HG03432 (cell line): ENCODE measurements around the gene SPATA18.
"Not testable (repeated sequence)": the region's sequence is repeated elsewhere in the genome, so short reads cannot be mapped to it uniquely, and the experiment has no call there.

Experiments used
- ATAC-seq: cut with Tn5 transposase; IDR thresholded peaks from one replicate; pipeline ENCODE4 v1.9.1; 2021; ENCODE audit warnings: mild to moderate bottlenecking, moderate library complexity; ENCODE audit not compliant: unreplicated experiment

Gene SPATA18

GRCh38 chr4:52051615-52052474 is 741 bp downstream of the SPATA18 start:
- peak; percentile 72 for ATAC-seq

- ATAC-seq, result peak; percentile 49
Measured at GRCh38 chr4:52052475-52052780, 1.3 kb downstream of the SPATA18 start.

DNA sequence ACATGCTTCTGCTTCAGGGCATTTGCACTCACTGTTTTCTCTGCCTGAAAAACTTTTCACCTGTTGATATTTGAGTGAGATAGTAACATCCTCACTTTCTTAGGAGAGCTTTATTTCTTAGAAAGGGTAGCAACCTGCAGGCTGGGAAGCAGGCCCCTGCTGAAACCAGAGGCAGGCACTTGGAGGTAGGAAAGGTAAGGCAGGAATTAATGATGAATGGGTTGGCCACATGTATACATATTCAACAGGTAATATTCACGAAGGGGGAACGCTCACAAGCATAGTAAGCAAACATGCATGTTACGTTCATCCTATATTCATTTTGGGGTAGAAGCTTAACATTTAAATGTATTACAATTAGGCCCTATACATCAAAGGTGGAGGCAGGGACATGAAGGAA is 3.1 kb downstream of the SPATA18 start:
- ATAC-seq, result no peak

GRCh38 chr4:52057196-52057595 is 6.1 kb downstream of the SPATA18 start:
- no peak for ATAC-seq

GRCh38 chr4:52058275-52058674 is 7.2 kb downstream of the SPATA18 start:
- ATAC-seq, result no peak

DNA sequence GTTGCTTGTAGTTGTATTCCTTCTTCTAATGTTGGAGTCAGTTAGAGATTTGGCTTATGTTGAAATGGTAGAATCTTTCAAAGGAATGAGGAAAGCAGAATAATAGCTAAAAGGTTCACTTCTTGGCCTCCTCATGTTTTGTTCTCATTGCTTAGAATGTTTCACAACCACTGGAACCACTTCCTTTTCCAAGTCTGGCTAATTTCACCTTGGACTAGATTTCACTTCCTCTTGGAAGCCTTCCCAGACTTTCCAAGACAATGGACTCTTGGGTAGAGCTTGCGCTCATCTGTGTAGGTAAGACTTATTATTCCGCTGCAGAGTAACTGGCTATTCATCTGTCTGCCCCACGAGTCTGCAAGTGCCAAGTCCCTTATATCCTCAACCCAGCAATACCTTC is 8.3 kb downstream of the SPATA18 start:
- no peak for ATAC-seq

DNA sequence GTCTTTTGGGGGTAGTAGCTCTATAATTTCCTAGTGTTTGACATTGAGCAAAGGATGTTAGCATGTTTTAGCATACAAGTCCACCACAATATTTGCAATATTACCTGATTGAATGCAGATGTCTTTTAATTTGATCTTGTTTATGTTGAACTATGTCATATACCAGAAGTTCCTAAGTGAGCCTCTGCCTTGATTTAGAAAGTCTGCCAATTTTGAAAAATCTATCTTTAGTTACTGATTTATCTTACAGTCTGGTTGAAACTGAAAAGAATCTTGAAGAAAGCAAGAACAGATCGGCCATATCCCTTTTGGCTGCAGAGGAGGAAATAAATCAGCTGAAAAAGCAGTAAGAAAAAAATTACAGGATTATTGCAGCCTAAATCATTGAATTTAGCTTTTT is 18.5 kb downstream of the SPATA18 start:
- no peak for ATAC-seq

GRCh38 chr4:52071791-52072546 is 20.9 kb downstream of the SPATA18 start:
- no peak for ATAC-seq

DNA sequence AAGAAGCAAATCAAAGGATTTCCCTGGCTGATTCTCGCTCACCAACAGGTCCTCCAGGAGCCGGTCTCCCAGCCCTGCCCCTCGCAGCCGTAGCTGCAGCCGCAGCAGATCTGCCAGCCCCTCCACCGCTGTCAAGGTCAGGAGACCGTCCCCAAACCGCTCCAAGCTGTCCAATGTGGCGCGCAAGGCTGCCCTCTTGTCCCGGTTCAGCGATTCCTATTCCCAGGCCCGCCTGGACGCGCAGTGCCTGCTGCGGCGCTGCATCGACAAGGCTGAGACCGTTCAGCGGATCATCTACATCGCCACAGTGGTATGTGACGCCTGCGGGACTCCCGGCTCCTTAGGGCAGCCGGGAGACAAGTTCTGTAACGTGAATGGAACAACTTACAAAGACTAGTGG is 25.6 kb downstream of the SPATA18 start:
- ATAC-seq, result no peak

DNA sequence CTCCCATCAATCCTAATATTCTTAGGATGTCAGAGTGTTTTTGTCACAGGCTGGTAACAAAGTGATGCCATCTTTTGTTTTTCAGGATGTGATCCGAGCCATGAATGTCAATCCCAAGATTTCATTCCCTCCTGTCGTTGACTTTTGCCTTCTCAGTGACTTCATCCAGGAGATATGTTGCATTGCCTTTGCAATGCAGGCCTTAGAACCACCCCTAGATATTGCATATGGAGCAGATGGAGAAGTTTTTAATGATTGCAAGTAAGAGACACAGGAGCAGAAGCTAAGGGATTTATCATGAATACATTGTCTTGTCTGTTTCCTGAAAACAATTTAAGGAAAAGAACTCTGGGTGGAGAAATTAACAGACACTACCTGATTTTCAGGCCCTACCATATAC is 28.6 kb downstream of the SPATA18 start:
- ATAC-seq, result no peak

DNA sequence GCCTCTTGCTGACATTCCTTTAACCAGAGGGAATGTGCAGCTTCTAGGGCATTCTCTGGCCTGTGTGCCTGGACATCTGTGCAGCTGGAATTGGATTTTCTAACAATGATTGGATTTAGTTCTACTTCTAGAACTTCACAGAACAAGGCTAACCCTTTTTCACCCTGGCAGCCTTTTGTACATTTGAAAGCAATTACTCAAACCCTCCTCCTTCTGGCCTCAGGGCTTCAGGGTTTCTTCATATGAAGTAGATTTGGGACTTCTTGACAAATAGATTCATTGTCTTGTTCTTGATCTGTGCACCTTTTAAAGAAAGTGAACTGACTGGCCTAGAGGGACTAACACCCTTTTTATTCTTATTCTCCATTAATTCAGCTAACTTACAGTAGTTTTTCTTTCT is 30.1 kb downstream of the SPATA18 start:
- no peak for ATAC-seq

GRCh38 chr4:52086425-52086824 is 35.3 kb downstream of the SPATA18 start:
- not testable (repeated sequence) for ATAC-seq

DNA sequence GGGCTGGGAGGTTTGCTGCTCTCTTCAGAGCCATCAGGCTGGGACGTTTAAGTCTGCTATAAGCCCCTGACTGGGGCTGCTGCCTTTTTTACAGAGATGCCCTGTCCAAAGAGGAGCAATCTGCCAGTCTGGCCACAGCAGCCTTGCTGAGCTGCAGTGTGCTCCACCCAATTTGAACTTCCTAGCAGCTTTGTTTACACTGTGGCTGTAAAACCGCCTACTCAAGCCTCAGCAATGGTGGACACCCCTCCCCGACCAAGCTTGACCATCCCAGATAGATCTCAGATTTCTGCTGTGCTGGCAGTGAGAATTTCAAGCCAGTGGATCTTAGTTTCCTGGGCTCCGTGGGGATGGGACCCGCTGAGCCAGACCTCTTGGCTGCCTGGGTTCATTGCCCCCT is 40.7 kb downstream of the SPATA18 start:
- no peak for ATAC-seq

GRCh38 chr4:52093466-52093865 is 42.4 kb downstream of the SPATA18 start:
- no peak for ATAC-seq

DNA sequence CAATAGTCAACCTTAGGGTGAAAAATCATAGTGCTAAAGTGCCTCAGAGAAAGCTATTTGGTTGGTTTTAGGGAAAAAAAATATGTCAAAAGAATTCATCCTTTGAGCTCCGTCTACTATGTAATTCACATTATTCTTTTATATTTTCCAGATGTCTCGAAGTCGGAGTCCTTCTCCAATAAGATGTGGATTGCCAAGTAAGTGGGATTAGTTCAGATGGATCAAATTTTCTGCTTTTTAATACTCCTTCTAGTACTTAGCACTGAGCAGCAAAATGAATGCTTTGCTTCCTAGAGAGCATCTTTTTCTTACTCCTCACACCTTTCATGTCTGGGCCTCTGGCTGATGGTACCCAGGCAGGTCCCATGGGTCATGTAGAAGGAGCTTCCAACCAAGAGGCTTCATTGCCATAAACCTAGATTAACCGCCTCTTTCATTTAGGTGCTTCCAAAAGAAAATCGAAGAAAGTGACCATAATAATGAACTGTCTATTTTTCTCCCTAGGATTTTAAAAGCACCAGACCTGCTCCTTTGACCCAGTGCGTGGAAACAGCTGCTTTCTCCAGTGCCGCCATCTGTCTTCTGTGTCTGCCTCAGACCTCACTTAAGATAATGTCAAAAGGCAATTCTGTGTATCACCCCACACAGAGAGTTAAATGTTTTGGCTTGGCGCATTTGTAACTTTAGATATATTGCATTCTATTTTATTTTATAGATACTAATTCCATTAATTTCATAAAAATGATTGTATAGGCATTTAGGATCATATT is 43.5 kb downstream of the SPATA18 start:
- no peak for ATAC-seq

- ATAC-seq, result no peak
Measured at GRCh38 chr4:52095374-52095773, 44.3 kb downstream of the SPATA18 start.

- no peak for ATAC-seq
Measured at GRCh38 chr4:52096048-52096447, 44.9 kb downstream of the SPATA18 start.

DNA sequence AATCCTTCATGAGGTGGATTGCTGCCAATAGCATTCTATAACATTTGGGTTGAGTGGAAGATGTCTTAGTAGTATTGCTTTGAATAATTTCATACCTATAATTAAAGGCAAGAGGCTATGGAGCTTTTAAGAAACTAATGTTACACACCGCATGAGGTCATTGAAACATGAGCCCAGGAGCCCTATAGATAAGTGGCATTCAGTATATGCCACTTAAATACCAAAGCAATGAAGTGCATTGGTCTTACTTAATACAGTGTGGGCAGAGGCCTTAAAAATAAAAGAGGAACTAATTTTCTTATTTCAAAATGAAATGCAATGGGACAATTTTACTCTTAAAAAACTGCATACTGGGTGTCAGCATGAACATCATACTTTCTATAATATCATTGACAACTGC is 47.5 kb downstream of the SPATA18 start:
- ATAC-seq, result no peak

DNA sequence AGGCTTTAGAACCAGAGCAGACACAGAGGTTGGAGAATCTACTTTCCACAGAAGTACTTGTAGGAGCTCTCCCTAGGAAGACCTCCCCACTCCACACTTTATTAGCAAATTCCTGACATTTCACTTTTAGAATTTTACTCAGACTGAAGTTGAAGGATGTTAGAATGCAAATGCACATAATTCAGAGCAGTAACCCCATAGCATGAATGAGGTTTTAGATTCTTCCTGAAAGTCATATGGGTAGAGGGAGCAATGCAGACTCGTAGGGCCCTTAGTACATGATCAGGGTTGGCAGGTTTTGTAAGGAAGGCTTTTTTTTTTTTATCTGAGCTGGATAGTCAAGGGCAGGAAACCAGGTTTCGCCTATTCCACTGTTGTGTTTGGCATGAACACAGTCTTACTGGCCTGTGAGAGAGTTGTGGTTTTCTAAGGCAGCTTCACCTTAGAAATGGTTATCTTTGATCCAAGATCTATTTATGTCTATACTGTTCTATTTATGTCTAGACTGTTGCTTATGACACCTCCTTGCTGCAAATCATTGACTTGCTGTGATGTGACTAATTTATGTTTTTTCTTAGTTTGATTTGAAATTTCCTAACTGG is 48.9 kb downstream of the SPATA18 start:
- ATAC-seq, result peak; percentile 76

DNA sequence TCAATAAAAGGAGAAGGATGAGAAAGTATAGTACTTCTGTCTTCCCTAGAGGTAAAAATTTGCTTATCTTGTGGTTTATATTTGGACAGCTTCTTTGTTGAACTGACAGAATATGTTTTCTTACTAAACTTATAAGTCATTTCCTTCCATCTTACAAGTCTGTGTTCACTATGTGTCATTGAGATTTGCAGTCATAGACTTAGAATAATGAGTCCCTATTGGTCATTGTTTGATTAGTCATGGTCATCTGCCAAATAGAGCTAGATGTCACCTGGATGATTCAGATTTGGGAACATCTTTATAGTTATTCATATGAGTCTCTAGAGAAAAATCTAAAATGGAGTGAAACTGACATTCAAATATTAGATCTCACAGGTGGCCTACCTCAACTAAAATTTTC is 51.5 kb downstream of the SPATA18 start:
- no peak for ATAC-seq

- no peak for ATAC-seq
Measured at GRCh38 chr4:52103319-52103718, 52.2 kb downstream of the SPATA18 start.
